ENCODE results near the gene CEP112.

CEP112 gene

DNA sequence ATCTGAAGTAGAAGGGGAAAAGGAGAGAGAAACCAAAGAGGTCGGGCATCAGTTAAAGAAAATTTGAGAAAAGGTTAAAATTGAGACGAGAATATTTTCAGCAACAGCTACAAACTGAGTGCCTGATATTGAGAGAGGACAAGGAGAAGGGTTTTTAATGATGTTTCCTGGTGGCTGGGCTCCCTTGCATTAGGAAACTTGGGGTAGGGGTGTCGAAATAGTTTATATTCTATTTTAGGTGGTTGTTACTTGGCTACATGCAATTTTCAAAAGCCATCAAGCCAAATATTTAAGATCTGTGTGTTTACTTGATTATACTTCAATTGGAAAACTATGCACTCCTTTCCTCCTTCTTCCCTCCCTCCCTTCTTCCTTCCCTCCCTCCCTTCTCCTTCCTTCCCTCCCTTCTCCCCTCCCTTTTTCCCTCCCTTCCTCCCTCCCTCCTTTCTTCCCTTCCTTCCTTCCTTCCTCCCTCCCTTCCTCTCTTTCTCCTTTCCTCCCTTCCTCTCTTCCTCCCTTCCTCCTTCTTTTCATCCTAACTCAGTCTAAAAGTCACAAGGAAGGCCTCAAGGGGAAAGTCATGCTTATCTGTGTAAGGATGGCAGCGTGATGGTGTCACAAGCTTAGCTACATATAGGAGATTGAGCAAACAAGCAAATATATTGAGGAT is 39.1 kb upstream of the CEP112 start:
- TF ChIP-seq, protein P1, sequence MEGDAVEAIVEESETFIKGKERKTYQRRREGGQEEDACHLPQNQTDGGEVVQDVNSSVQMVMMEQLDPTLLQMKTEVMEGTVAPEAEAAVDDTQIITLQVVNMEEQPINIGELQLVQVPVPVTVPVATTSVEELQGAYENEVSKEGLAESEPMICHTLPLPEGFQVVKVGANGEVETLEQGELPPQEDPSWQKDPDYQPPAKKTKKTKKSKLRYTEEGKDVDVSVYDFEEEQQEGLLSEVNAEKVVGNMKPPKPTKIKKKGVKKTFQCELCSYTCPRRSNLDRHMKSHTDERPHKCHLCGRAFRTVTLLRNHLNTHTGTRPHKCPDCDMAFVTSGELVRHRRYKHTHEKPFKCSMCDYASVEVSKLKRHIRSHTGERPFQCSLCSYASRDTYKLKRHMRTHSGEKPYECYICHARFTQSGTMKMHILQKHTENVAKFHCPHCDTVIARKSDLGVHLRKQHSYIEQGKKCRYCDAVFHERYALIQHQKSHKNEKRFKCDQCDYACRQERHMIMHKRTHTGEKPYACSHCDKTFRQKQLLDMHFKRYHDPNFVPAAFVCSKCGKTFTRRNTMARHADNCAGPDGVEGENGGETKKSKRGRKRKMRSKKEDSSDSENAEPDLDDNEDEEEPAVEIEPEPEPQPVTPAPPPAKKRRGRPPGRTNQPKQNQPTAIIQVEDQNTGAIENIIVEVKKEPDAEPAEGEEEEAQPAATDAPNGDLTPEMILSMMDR (IDR thresholded peaks at IDR 0.05; ENCODE audit: low read depth, low read length, missing control alignments) = no peak
- H3K4me3 ChIP-seq (replicated peaks; ENCODE audit: low read depth, low read length) = no peak overlapping the region
- DNase-seq (ENCODE audit: extremely low read depth, low read depth) = no peak

DNA sequence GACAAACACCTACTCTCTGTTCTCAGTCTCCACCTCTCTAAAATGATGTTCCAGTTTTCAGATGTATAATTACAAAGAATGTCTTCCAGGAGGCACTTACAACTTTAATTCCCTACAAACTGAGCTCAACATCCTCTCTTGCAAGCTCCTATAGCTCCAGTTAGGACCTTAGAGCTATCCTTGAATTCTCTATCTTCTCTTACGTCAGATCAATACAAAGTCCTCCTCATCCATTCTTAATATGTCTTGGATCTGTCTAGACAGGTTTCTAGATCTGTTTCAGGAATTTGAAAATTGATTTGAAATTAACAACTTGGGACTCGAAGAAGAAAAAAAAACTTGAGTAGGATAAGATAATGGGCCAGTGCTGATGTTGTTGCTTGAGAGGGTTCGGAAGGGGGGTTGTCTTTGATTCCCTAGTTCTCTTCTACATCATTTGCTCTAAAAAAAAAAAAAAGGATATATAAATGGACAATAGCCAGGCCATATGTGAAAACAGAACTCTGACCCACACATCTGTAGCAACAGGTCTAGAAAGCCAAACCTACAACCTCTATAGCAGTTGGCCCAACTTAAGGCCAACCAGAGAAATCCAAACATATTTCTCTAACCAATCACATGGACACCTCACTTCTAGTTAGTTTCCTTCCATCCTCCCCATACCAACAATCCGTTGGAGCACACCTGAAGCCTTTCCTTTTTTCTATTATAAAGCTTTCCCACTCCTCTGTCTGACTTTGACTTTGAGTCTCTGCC is 38.0 kb upstream of the CEP112 start:
- TF ChIP-seq, protein P1 (IDR thresholded peaks at IDR 0.05; ENCODE audit: low read depth, low read length, missing control alignments) = no peak
- DNase-seq (ENCODE audit: extremely low read depth, low read depth) = no peak

DNA sequence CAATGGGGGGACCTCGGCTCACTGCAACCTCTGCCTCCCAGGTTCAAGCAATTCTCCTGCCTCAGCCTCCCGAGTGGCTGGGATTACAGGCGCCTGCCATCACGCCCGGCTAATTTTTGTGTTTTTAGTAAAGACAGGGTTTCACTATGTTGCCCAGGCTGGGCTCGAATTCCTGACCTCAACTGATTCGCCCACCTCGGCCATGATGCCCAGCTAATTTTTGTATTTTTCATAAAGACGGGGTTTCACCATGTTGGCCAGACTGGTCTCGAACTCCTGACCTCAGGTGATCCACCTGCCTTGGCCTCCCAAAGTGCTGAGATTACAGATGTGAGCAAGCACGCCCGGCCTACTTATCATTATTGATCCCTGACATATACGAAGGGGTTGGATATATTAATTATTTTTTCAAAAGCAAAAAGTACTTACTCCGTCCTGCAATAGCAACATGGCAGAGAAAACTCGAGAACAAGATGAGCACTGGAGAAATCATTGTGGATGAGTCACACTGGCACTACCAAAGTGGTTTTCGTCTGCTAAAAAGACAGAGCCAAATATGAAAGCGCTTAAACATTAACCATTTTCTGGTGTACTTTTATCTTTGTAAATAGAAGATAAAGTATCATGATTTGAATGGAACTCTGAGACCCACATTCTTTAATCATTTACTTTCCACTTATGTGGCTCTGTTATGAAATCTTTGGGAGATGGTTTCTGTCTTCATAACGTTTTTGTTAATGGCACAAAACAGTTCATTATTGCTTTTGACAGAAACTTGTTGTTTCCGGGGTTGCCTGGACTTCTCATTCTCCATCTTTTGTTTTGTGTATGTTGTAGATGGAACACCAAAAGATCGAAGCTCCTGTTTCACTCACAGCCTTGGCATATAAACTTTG is 37.2 kb upstream of the CEP112 start, which contains the start of gene APOH:
TSS of gene APOH (minus strand) at position 529 of the 896 bp plus-strand sequence. CDS start at position 493, 36 bp downstream.
- no peak within 1 kb of the TSS for H3K4me3 ChIP-seq (replicated peaks; ENCODE audit: low read depth, low read length)
- TF ChIP-seq, protein P1 (IDR thresholded peaks at IDR 0.05; ENCODE audit: low read depth, low read length, missing control alignments) = no peak
- no peak for DNase-seq (ENCODE audit: extremely low read depth, low read depth)

More for the DNA sequence above, 38.0 kb upstream of the CEP112 start:
- H3K4me3 ChIP-seq (replicated peaks; ENCODE audit: low read depth, low read length) = no peak overlapping the region

DNA sequence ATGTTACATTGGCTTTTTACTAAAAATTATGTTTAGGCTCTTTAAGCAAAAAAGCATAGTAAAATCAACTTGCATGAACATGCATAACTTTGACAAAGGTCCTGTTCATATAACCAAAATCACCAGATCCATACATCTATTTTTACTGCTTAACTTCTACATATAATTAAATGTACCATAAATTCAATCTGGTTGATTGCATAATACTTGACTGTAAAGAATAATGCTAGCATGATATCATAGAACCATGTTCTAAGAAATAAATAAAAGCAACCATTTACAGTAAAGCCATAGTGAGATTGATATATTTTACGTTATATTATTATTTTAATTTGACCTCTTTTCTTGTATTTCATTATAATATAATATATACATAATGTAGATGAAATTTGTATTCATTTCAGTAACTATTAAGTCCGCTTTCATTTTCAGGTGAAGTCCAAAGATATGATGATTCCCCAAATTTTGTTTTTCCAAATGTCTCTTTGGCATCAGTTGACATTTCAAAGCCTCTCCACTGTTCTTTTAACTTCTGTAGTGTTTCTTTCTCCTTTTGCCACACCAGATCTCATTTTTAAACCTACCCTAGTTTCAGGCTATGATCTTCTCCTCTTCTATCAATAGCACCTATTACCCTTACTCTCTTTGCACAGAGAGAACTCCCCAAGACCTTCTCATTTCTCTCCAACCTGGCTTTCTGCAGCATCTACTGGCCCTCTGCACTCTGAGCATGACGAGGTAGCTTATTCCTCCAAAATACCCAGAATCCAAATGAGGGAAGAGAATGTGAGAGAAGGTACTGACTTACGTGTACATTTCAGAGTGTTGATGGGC is 35.5 kb upstream of the CEP112 start:
- H3K4me3 ChIP-seq (replicated peaks; ENCODE audit: low read depth, low read length) = no peak overlapping the region
- TF ChIP-seq, protein P1 (IDR thresholded peaks at IDR 0.05; ENCODE audit: low read depth, low read length, missing control alignments) = no peak
- DNase-seq (ENCODE audit: extremely low read depth, low read depth) = no peak

DNA sequence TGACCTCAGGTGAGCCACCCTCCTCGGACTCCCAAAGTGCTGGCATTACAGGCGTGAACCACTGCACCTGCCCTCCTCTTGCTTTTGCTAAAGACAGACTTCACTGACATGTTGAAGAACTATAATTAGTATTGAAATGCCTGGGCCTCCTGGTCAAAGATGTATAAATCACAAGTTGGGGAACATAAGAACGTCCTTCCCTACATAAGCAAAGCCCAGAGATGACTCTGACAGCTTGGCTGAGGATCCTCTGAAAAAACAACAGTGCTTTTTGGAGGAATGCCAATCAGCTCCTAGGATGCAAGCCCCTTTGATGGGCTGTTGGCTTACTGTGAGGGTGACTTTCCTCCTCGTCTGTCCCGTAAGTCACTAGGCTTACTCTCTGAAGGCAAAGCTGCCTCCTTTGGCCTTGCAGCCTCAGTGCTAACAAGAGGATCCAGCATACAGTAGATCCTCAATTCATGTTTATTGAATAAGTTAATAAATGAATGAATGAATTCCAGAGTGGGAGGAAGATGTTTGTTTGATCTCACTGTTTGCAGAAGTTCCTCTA is 30.9 kb upstream of the CEP112 start:
- no peak for DNase-seq (ENCODE audit: extremely low read depth, low read depth)
- TF ChIP-seq, protein P1 (IDR thresholded peaks at IDR 0.05; ENCODE audit: low read depth, low read length, missing control alignments) = no peak
- no peak overlapping the region for H3K4me3 ChIP-seq (replicated peaks; ENCODE audit: low read depth, low read length)
